C4-2B (cell line): Measurements from ENCODE around the gene AGBL4.

Experiments
- CTCF ChIP-seq: fragments of 450-650 bp; conservative IDR thresholded peaks from 2 replicates; pipeline ENCODE4 v1.5.1; 2017; ENCODE audit warnings: mild to moderate bottlenecking
- ZFX ChIP-seq: fragments of 450-650 bp; IDR thresholded peaks from 2 replicates; pipeline ENCODE4 v1.6.1; 2017

GRCh38 chr1:48967318-48967717 is 1056.4 kb downstream of the AGBL4 start:
- TF ChIP-seq CTCF: no peak
- no peak for TF ChIP-seq ZFX
